Heart left ventricle (tissue), 16 donors: ENCODE results near the gene GNB1. TPM values are rescaled to one million over a fixed set of nuclear protein-coding genes. Genes with fewer than 3 reads are reported as not detected.

Source experiments
- ATAC-seq, 4 donors: fragments of 200-7000 bp; cut with Tn5 transposase; one replicate each; pipeline ENCODE4 v1.9.1; 2020 to 2022; ENCODE audit warnings: moderate library complexity in 4 of 4, mild to moderate bottlenecking in 3 of 4, moderate number of reproducible peaks in 1 of 4
- DNase-seq, 5 donors: peaks; one replicate each; pipeline ENCODE4 v3.0.0-alpha.2; 2020
- H3K27ac ChIP-seq, 12 donors: fragments of 200-600 bp; sonication (generic) in 4 of 12; one replicate each; pipeline versions ENCODE4 v1.5.0 to v1.8.0; 2016 to 2022; ENCODE audit warnings: mild to moderate bottlenecking in 2 of 12
- H3K27me3 ChIP-seq, 9 donors: fragments of 200-600 bp; sonication (generic) in 2 of 9; one replicate each; pipeline versions ENCODE4 v1.5.1 to v1.8.0; 2016 to 2022; ENCODE audit warnings: mild to moderate bottlenecking in 3 of 9
- H3K36me3 ChIP-seq, 9 donors: fragments of 200-600 bp; sonication (generic) in 2 of 9; one replicate each; pipeline versions ENCODE4 v1.5.0 to v1.8.0; 2018 to 2022; ENCODE audit warnings: mild to moderate bottlenecking in 2 of 9
- H3K4me1 ChIP-seq, 12 donors: fragments of 200-600 bp; sonication (generic) in 4 of 12; one replicate each; pipeline versions ENCODE4 v1.5.0 to v1.8.0; 2016 to 2022; ENCODE audit warnings: mild to moderate bottlenecking in 3 of 12
- H3K4me3 ChIP-seq, 12 donors: fragments of 200-600 bp; sonication (generic) in 4 of 12; one replicate each; pipeline versions ENCODE4 v1.5.0 to v1.8.0; 2017 to 2022; ENCODE audit warnings: mild to moderate bottlenecking in 9 of 12, moderate library complexity in 4 of 12
- H3K9me3 ChIP-seq, 12 donors: fragments of 200-600 bp; sonication (generic) in 4 of 12; one replicate each; pipeline versions ENCODE4 v1.5.0 to v1.8.0; 2016 to 2022; ENCODE audit warnings: mild to moderate bottlenecking in 1 of 12
- CTCF ChIP-seq, 12 donors: fragments of 200-600 bp; sonication (generic) in 4 of 12; IDR thresholded peaks; one replicate each; pipeline versions ENCODE4 v1.5.0 to v1.8.0; 2018 to 2022; ENCODE audit warnings: antibody characterized with exemption in 12 of 12, mild to moderate bottlenecking in 5 of 12
- POLR2A ChIP-seq, 2 donors: fragments of 450-650 bp; IDR thresholded peaks; one replicate each; pipeline ENCODE4 v1.6.1; 2017; ENCODE audit warnings: antibody characterized with exemption in 2 of 2, mild to moderate bottlenecking in 2 of 2, moderate library complexity in 2 of 2
- WGBS, 4 donors: extraction: QIAGEN DNeasy Blood & Tissue Kit in 2 of 4; methylation state at CpG; one replicate each; pipeline versions ENCODE4 v1.1.5 to v1.1.7; 2013 to 2018; 5-methylcytosine and 5-hydroxymethylcytosine counted together
- intact Hi-C, 10 donors: fragments of 100-400 bp; cut with DNase I; formaldehyde crosslinking; loops; one replicate each; pipeline versions ENCODE4 v1.11.1 to v1.14.2; 2022
- polyA plus RNA-seq, 2 donors: library from polyadenylated mRNA; stranded (reverse); fragments of 200-250 nt; gene quantifications; one replicate each; pipeline ENCODE4 v1.2.3, GENCODE V29; 2013
- total RNA-seq, 9 donors: library from RNA; depleted of rRNA in 2 of 9; stranded (reverse); fragments of >200 nt in 2 of 9; fragmentation: NEBNext Ultra II Directional in 3 of 9; extraction: Animal tissue kit (Norgen Biotek cat#: 25700) in 3 of 9; gene quantifications; one replicate each; pipeline versions ENCODE4 v1.1.0 to v1.2.4, GENCODE V29; 2016 to 2023
- donor health status: ischemic (EF 13 %, LVEDD 7.1; RV severe dilation, severe dysfunction).
- donor health status: healthy with polysubstance abuse.
- donor health status: DM: no; HTN: yes; CAD: no.
- donor health status: DM: no; HTN: no; CAD: no.
- donor health status: ischemic (EF 25% LVEDD 6.9; RV normal size, moderate dysfunction).
- donor health status: ischemic (EF 25% LVEDD 5.7; RV mildly dilated, moderate dysfunction).
- donor health status: healthy.
- donor health status: DM: yes; HTN: yes; CAD: no.
- donor health status: ischemic (EF 35%, LVEDD 5.7; RV mildly dilated, moderate dysfunction).
- donor health status: nonischemic (EF 11% LVEDD 7.7; RV severe dilation, severe dysfunction).
- donor health status: DM: yes; HTN: yes; CAD: no.
- donor health status: PGD.
- donor health status: ischemic (EF 29% LVEDD 5.4; RV normal size, mild dysfunction).
- donor health status: nonischemic (EF 23%, LVEDD 6.1; RV moderate dilation, normal function).

Gene GNB1
- total and polyA plus RNA-seq, 11 donors, result 52.9 to 275 (median 172) TPM

- no peak for ATAC-seq
- H3K27ac ChIP-seq, result no peak overlapping the region
- peaks cover 0 to 12% (median 0%) of the 10 kb centered on the region in 9 donors for H3K36me3 ChIP-seq
- no peaks in the 10 kb centered on the region for H3K27me3 ChIP-seq
- intact Hi-C loops, result no loop called here
- TF ChIP-seq CTCF (IDR thresholded peaks at IDR 0.05) (no peak), POLR2A (IDR thresholded peaks at IDR 0.05) (no peak)
- no peaks in the 10 kb centered on the region for H3K9me3 ChIP-seq
- no peak for DNase-seq
- WGBS, 4 donors, result 66 to 74% (median 72%) methylated on average over 7 of the region's 7 CpGs
- H3K4me3 ChIP-seq, result no peak overlapping the region
- H3K4me1 ChIP-seq, result peaks cover 12 to 71% (median 46%) of the 10 kb centered on the region in 12 donors
These were observed 37.2 kb downstream of the GNB1 start for GRCh38 chr1:1853593-1854257.

DNA sequence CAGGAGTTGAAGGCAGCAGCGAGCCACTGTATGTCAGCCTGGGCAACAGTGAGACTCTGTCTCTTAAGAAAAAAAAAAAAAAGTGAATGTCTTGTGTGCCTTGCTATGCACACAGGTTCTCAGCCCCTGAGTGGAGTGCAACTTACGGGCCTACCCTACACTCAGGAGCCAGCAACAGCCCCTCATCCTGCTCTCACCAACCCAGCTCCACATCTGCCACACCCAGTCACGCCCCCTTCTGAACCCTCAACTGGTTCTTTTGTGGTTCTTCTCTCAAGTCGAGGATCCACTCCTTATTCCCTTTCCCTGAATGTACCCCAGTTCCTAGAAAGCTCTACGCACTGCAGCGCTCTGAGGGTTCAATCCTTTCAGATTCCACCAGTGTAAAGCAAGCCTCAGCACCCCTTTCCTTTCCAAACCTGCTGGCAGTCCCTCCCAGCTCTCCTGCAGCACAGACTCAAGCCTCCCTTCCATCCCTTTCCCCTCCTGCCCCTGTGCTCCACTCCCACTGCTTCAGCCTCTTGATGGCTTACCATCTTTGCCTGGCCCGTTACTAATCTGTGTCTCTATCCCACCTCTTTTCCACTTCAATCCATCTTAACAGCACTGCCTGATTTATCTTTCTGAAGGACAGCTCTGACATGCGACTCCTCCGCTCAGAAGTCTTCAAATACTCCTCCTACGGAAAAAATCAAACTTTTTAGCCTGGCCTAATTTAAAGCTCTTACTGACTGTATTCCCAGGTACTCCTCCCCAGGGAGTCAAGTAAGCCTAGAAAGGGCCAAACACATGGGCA lies 38.1 kb downstream of the GNB1 start:
- WGBS, 4 donors, result 79 to 83% (median 81%) methylated on average over 10 of the region's 10 CpGs
- intact Hi-C loops, result no loop called here
- no peak for ATAC-seq

DNA sequence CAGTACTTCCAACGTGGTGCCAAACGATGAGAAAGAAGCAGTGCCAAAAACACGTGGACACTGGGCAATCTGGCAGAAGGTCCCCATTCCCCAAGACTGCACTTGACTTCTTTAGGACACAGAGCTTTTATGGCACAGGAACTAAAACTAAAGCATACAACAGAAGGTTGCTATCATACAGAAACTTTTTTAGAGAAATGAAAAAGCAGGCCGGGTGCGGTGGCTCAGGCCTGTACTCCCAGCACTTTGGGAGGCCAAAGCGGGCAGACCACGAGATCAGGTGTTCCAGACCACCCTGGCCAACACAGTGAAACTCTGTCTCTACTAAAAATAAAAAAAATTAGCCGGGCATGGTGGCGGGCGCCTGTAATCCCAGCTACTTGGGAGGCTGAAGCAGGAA lies 43.0 kb downstream of the GNB1 start:
- WGBS, 4 donors, result 62 to 69% (median 64%) methylated on average over 10 of the region's 10 CpGs
- intact Hi-C loops, result loop anchor here in 3 of 10 donors (5.0 to 10.0 kb wide), 4 partner anchors 34 to 47 kb away; partner anchors contain the start of gene GNB1 (in 1 of the 3)
- Histone ChIP-seq H3K4me3 (no peak overlapping the region), H3K4me1 (peaks cover 16 to 73% (median 56%) of the 10 kb centered on the region in 12 donors), H3K27ac (peak overlapping the region in 9 of 12 donors; percentile 26 to 78 (median 57)), H3K36me3 (peaks cover 0 to 11% (median 0%) of the 10 kb centered on the region in 9 donors), H3K27me3 (no peaks in the 10 kb centered on the region), H3K9me3 (no peaks in the 10 kb centered on the region)
- no peak for DNase-seq
- TF ChIP-seq POLR2A (IDR thresholded peaks at IDR 0.05) (no peak), CTCF (IDR thresholded peaks at IDR 0.05) (no peak)
- ATAC-seq, result peak in 1 of 4 donors; percentile 6

More for the DNA sequence above, 38.1 kb downstream of the GNB1 start:
- no peak for DNase-seq
- TF ChIP-seq POLR2A (IDR thresholded peaks at IDR 0.05) (no peak), CTCF (IDR thresholded peaks at IDR 0.05) (no peak)
- Histone ChIP-seq H3K27me3 (no peaks in the 10 kb centered on the region), H3K27ac (no peak overlapping the region), H3K4me3 (no peak overlapping the region), H3K9me3 (no peaks in the 10 kb centered on the region), H3K36me3 (peaks cover 0 to 12% (median 0%) of the 10 kb centered on the region in 9 donors), H3K4me1 (peaks cover 8 to 71% (median 45%) of the 10 kb centered on the region in 12 donors)
